GM19463 (cell line): ENCODE data around the gene KCNQ1OT1.
A peak's percentile ranks its signal among the peaks of the same experiment; 100 is the strongest.

Source experiments
- ATAC-seq: cut with Tn5 transposase; IDR thresholded peaks from one replicate; pipeline ENCODE4 v1.9.1; 2021; ENCODE audit warnings: mild to moderate bottlenecking, moderate library complexity; ENCODE audit not compliant: unreplicated experiment

KCNQ1OT1 gene

DNA sequence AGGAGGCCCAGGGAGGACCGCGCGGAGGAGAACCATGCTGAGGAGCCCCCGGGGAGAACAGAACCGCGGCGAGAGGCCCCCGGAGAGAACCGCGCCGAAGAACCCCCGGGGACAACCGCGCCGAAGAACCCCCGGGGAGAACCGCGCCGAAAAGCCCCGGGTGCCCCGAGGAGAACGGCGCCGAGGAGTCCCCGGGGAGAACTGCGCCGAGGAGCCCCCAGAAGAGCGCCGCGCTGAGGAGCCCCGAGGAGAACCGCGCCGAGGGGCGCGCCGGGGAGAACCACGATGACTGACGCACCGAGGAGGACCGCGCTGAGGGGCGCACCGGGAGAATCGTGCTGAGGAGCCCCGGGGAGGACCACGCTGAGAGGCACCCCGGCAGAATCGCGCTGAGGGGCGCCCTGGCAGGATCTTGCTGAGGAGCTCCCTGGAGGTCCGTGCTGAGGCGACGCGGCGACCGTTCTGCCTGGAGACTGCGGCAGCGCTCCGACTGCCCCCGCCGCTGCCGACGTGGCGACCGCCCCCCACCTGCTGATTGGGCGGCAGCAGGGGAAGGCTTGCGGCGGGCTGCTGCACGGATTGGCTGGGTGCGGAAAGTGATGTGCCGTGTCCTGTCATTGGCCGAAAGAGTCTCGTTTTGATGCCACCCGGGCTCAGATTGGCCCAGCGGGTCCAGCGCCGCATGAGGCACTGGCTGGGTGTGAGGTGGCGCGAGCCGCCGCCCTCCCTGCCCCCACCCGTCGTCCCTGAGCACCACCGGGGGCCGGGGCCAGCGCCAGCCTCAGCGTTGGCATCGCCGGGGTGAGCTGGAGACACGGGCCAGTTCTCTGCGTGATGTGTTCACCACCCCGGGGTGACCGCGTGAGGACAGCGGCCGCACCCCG, at the start of gene KCNQ1OT1:
Gene KCNQ1OT1, minus strand, starts transcription at position 464 of the 884 bp plus-strand sequence.
- ATAC-seq, result peak; percentile 90

DNA sequence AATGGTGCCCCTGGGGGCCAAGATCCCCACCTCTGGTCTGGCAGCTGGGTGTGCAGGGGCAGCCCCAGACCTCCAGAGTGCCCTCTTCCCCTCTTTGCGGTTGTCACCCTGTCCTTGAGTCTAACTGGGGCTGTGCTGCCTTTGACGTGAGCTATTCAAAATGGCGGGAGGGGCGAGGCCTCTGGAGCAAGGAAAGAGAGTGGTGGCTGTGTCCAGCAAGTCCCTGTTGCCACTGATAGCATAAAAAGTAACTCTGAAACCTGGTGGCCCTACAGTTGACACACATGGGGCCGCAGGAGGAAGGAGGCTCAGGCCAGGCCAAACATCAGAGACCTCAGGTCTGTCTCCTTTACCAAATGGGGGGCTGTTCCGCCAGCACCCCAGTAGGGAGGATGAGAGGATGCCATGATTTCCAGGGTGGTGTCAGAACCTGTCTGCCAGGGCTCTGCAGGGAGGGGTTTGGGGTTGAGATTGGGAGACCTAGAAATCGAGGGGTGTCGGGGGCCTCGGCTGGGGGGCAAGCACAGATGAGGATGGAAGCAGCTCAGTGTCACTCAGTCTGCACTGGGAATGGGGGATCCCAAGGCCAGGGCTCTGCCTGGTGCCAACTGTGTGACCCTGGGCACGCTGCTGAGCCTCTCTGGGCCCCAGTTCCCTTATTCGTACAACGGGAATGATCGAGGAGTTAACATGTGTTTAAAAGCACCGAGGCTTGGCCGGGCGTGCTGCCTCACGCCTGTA, 49.2 kb upstream of the KCNQ1OT1 start:
- ATAC-seq, result no peak

DNA sequence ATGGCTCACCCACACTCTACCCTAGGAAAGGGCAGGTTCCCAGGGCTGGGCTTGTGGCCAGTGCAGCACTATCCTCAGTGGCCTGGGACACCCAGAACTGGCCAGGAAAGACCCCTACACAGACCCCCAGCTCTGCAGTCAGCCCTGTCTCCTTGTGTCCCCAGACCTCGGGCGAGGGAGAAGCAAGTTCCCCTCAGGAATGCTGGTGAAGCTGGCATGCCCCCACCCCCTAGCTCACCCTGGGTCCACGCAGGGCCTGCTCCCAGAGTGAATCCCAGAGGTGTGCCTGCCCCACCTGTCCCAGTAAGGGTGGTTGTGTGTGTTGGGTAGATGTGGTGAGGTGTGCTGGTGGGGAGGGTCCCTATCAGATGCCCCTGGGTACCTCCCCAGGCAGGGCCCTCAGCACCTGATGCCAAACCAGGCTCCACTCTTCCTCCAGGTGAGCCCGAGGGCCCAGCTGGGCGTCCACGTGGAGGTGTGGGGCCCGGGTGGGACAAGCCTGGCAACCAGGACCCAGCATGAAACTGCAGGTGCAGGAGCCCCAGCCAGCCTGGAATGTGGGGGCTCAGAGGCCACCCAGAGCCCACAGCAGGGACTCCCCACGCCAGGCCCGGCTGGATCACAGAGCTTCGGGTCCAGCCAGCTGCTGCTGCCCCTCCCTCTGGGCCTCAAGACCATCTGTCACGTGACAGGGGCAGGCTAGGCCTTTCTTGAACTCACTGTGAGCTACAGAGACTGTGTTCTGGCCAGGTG, 48.4 kb upstream of the KCNQ1OT1 start:
- no peak for ATAC-seq

DNA sequence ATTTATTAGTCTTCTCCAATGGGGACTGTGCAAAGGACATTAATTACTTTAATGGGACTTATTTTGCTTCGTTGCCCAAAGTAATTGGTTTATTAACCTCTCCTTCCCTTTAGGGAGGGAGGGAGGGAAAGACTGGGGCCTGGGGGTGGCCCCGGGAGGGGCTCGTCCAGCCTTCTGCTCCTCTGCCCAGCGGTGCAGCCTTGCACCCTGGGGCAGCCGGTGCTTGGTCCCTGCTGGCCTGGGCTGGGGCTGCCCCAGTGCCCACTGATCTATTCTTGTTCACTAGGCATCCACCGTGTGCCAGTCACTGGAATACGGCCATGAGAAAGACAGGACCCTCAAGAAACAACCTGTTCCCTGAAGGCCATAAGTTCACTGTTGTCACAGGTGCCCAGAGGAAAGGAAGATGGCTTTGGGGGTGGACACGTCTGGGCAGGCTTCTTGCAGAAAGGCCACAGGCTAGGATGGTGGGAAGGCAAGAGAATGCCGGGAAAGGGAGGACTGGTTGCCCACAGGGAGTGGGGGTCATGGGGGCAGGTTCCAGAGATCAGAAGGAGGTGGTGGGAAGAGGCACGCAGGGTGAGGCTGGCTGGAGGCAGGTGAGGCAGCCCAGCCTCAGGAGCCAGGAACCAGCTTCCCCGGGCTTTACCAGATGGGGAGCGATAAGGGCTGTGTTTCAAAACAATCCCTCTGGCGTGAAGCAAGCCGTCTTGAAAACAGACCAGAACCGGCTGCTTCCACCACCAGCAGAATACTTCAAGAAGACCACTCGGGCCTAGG, 47.6 kb upstream of the KCNQ1OT1 start:
- no peak for ATAC-seq

DNA sequence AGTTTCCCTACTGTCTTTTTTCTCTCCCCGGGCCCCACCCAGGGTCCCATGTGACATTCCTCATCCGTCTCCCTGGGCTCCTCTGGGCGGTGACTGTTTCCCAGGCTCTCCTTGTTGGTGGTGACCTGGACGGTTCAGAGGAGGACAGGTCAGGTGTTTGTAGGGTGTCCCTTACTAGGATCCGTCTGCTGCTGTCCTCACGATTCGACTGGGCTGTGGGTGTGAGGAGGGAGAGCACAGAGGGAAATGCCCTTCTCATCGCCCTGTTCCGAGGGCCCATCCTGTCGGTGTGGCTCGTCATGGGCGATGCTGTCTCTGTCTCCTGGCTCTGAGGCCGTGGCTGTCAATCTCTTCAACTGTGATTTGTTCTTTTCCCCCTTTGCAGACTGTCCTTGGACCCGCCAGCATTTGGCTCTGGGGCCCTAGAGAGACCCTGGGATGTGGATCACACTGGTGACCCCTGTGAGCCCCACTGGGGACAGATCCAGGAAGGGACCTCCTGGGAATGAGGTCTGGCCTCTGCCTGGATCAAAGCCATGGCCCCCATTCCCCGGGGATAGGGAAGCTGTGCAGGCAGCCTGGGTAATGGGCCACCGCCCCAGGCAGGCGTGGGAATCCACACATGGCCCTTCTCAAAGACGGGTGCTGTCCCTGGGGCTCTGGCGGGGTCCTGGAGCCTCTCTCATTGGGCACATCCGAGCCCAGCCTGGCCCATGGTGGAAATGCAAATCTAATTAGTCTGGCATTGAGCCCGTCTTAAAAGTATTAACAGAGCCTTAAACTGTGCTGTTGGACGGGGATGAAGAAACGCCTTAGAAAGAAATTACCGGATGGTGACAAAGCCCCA, 46.8 kb upstream of the KCNQ1OT1 start:
- ATAC-seq, result no peak

- no peak for ATAC-seq
These were observed 45.7 kb upstream of the KCNQ1OT1 start for GRCh38 chr11:2745511-2745910.

DNA sequence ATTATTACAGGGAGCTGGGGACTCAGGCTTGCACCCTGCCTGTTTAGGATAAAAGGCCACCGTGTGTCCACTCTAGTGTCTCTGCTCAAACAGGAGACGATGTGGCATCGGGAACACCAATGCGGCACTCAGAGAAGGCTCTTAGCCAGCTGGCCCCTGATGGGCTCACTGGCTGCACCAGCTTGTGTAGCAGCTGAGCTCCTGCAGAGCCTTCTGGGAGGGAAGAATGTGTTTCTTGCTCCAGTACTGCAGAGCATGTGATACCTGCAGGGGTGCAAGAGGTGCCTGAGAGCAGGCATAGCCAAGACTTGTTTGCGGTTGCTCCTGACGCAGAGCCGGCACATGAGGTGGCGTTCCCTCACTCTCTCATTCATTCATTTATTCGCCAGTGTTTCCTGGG, 44.4 kb upstream of the KCNQ1OT1 start:
- no peak for ATAC-seq

GRCh38 chr11:2743427-2744110, 43.8 kb upstream of the KCNQ1OT1 start:
- ATAC-seq, result no peak

GRCh38 chr11:2742611-2743426, 43.0 kb upstream of the KCNQ1OT1 start:
- ATAC-seq, result no peak

DNA sequence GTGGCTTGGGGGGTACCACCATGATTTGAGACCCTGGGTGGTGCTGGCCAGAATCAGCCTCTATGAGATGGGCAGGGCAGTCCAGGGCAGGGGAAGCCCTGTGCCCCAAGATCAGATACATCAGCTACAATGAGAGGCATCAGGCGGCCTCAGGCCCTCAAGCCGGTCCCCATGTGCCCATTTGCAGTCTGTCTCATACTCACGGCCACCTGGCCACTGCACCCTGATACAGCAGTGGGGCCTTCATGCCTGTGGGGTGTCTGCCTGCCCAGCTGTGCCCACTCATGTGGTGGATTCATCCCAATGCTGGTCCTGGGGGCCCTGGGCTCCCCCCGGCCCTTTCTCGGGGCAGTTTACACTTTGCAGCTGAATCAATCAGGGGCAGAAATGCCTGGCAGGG, 42.4 kb upstream of the KCNQ1OT1 start:
- no peak for ATAC-seq

DNA sequence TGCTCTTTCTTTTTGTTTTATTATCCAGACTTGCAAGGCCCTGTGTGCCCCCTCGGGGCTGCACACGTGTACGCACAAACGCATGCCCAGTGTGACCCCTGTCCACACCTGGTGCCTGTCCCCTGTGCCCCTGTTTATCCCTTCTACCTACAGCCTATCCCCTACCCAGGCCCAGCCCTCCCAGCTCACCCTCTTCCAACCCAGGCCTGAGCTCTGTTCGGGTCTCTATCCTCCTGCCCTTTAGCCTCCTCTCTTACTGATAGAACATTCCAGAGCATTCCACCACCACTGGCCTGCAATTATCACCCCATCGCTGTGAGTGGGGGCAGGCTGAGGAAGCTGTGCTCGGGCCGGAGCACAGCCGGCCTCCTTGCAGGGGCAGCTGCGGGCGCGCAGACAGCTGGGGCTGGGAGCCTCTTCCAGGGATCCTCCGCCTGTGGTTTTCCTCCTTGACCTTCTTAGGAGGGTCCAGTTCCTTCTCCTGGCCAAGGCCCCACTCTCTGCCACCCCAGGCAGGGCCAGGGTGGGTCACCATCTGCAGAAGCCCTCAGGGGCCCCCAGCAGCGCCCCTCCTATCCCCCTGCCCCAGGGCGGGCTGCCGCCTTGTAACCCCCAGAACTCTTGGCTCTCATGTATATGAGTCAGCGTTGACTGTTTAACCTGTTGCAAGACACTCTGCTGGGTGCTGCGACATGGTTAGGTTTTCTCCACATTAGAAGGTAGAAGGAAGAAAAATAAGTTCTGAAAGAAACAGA, 41.8 kb upstream of the KCNQ1OT1 start:
- ATAC-seq, result no peak

DNA sequence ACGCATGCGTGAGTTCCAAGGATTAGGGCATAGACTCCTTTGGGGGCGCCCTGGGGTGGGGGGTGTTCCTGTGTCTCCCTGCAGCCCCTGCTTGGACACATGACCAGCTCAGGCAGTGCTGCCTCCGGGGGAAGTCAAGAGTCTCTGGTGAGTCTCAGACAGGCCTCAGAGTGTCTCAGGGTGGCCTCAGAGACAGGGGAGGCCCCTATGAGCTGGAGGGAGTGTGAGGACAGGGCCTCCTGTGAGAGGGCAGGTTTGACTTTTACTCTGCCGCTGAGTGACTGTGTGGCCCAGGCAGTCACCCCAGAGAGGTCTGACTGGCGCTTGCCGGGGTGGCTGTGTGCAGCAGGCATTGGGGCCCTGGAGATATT, 41.2 kb upstream of the KCNQ1OT1 start:
- no peak for ATAC-seq

GRCh38 chr11:2740275-2740940, 40.6 kb upstream of the KCNQ1OT1 start:
- ATAC-seq, result no peak

DNA sequence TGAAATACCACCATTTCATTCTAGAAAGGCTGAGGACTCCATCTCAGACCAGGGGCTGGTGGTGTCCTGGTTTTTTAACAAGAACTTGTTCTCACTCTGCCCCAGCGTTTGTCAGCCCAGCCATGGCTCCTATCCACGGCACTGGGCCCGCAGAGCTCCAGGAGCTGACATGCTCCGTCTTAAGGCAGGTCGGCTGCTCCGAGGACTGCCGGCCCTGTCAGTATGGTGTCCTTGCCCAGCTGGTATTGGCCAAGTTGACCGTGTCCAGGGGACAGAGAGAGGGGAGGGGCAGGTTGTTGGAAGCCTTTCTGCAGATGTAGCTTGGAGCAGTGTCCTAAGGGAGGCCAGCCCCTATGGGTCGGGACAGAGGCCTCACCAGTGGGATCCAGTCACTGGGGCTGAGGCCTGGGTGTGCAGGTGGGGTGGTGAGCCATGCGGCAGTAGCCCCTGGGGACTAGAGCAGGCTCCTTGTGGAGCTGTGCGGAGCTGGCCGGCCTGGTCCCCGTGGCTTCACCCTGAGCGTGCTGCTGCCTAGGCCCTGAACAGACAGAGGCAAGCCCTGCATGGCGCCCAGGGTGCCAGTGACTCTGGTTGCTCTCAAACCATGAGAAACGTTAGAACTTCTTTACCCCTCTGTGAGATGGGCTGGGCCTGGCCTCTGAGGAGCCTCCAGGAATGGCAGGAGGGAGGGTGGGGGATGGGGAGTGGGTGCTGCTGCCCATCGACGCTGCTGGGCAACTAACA, 39.9 kb upstream of the KCNQ1OT1 start:
- no peak for ATAC-seq

DNA sequence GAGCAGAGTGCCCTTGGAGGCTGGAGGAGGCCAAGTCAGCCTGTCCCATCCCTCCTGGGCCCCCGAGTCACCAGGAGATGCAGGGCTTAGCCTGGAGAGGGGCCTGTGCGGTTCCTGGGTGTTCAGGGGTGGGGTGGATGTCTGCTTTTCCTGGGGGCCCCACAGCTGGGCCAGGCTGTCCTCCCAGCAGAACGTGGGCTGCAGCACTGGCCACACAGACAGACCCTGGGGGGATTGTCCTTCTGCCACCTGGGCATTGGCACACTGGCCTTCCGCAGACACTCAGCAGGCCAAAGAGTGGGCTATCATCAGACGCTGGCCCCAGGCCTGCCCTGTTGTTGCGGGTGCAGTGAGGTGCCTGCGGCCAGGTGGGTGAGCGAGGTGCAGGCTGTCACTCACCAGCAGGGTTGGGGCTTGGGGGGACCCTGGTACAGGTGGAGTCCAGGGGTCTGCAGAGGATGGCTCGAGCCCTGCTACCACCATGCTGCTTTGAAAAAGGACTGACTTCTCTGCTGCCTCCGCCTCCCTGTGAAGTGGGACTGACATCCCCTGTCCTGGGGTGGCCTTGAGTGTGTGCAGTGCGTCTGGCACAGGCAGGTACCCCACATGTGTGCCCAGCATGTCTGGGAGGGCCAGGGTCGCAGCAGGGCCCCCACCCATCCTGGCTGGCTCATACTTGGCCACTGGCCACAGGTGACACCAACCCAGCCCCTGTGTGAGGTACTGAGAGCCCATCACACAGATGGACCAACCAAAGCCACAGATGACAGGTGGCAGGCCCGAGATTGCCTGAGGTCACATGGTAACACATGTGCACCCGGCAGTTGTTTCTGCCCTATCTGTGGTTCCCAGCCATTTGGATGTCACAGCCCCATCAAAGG, 39.0 kb upstream of the KCNQ1OT1 start:
- ATAC-seq, result no peak
